Activated CD8-positive, alpha-beta memory T cell treated with anti-CD3 and anti-CD28 coated beads, Interleukin-2, amount 50 U/mL, for 4 hours (primary cell): ENCODE measurements around the gene SCP2.
"Not testable (repeated sequence)": the region's sequence is repeated elsewhere in the genome, so short reads cannot be mapped to it uniquely, and the experiment has no call there.

Experiments
- DNase-seq: peaks from one replicate; pipeline ENCODE4 v3.0.0-alpha.2; 2020

The SCP2 gene

GRCh38 chr1:52916241-52916975 is 10.7 kb upstream of the SCP2 start:
- no peak for DNase-seq

GRCh38 chr1:52917156-52917555 is 9.9 kb upstream of the SCP2 start:
- no peak for DNase-seq

GRCh38 chr1:52917581-52917980 is 9.5 kb upstream of the SCP2 start:
- no peak for DNase-seq

GRCh38 chr1:52918201-52918600 is 8.9 kb upstream of the SCP2 start:
- DNase-seq, result no peak

- DNase-seq, result no peak
These were observed 7.9 kb upstream of the SCP2 start for GRCh38 chr1:52919051-52919722.

- no peak for DNase-seq
These were observed 7.2 kb upstream of the SCP2 start for GRCh38 chr1:52919723-52920483.

GRCh38 chr1:52920791-52921291 is 6.2 kb upstream of the SCP2 start:
- no peak for DNase-seq

GRCh38 chr1:52925571-52926005 is 1.5 kb upstream of the SCP2 start:
- DNase-seq, result no peak

- no peak for DNase-seq
These were observed 238 bp upstream of the SCP2 start for GRCh38 chr1:52926864-52927211.

- DNase-seq, result no peak
These were observed 934 bp downstream of the SCP2 start for GRCh38 chr1:52928015-52928404.

- no peak for DNase-seq
These were observed 1.9 kb downstream of the SCP2 start for GRCh38 chr1:52929019-52929418.

- no peak for DNase-seq
These were observed 10.5 kb downstream of the SCP2 start for GRCh38 chr1:52937433-52938182.

GRCh38 chr1:52938183-52938451 is 11.0 kb downstream of the SCP2 start:
- no peak for DNase-seq

- DNase-seq, result no peak
These were observed 16.9 kb downstream of the SCP2 start for GRCh38 chr1:52943876-52944416.

GRCh38 chr1:52944566-52944965 is 17.5 kb downstream of the SCP2 start:
- no peak for DNase-seq

- DNase-seq, result no peak
These were observed 20.4 kb downstream of the SCP2 start for GRCh38 chr1:52947490-52947889.

- DNase-seq, result not testable (repeated sequence)
These were observed 22.5 kb downstream of the SCP2 start for GRCh38 chr1:52949602-52950001.

- DNase-seq, result no peak
These were observed 25.0 kb downstream of the SCP2 start for GRCh38 chr1:52952112-52952511.

- DNase-seq, result no peak
These were observed 28.3 kb downstream of the SCP2 start for GRCh38 chr1:52955129-52955970.

GRCh38 chr1:52963101-52963500 is 36.0 kb downstream of the SCP2 start:
- DNase-seq, result no peak

- no peak for DNase-seq
These were observed 40.6 kb downstream of the SCP2 start for GRCh38 chr1:52967666-52968065.

- not testable (repeated sequence) for DNase-seq
These were observed 42.2 kb downstream of the SCP2 start for GRCh38 chr1:52969234-52969633.
